ENCODE results near the gene NACC2.
"Not testable (repeated sequence)": the region's sequence is repeated elsewhere in the genome, so short reads cannot be mapped to it uniquely, and the experiment has no call there.

NACC2 gene

DNA sequence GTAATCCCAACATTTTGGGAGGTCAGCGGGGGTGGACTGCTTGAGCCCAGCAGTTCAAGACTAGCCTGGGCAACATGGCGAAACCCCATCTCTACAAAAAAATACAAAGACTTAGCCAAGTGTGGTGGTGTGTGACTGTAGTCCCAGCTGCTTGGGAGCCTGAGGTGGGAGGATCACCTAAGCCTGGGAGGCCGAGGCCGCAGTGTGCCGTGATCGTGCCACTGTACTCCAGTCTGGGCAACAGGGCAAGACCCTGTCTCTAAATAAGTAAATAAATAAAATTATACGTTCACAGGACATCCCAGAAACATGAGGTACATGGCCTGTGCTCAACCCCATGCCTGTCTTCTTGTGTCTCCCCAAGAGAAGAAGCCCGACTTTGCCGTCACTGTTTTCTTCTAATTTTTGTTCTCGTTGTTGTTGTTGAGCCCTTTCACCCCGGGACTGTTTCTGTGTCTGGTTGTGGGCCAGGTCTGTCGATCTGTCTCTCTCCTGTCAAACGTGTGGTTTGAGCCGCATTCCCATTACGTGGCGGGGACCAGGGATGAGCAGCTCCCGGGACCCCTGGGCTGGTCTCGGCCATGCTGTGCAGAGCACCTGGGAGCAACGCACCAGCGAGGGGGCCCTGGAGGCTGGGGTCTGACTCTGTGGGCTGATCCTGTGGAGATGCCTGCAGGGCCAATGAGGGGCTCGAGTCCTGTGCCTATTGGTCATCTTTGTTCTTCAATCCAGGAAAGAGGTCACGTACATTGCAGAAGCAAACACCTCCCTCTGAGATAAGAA, 32.2 kb downstream of the NACC2 start:
- Mint-ChIP-seq H3K9me3 (no peaks in the 10 kb centered on the region), H3K4me3 (no peak overlapping the region), H3K27me3 (no peaks in the 10 kb centered on the region), H3K4me1 (peaks cover 7% of the 10 kb centered on the region), H3K27ac (no peak overlapping the region), H3K36me3 (peaks cover 10% of the 10 kb centered on the region)

DNA sequence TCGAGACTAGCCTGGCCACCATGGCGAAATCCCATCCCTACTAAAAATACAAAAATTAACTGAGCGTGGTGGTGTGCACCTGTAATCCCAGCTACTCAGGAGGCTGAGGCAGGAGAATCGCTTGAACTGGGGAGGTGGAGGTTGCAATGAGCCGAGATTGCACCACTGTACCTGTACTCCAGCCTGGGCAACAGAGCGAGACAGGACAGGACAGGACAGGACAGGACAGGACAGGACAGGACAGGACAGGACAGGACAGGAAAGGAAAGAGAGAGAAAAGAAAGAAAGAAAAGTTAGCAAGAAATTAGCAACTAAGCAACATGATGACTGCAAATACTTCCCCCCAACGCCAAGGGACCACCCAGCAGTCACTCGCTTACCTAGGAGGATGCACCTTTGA, 33.2 kb downstream of the NACC2 start:
- not testable (repeated sequence) for H3K4me1 Mint-ChIP-seq, H3K4me3 Mint-ChIP-seq, H3K9me3 Mint-ChIP-seq, H3K36me3 Mint-ChIP-seq, H3K27ac Mint-ChIP-seq, H3K27me3 Mint-ChIP-seq

DNA sequence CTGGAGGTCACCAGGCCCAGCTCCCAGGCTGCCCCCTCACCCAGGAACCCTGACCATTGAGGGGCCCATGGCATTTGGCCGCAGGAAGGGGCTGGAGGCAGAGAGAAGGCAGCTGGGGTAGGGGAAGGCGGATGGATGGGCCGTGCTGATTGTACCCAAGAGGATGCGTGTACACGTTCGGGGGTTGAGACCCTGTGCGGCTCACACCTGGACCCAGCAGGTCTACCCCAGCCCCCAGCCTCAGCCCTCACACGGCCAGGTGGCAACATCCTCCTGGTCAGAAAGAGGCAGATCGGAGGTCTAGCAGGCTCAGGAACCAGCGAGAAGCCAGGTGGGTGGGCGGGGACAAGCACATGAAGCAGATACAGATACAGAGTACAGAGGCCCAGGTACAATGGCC, 33.7 kb downstream of the NACC2 start:
- H3K9me3 Mint-ChIP-seq = no peaks in the 10 kb centered on the region
- H3K4me3 Mint-ChIP-seq = no peak overlapping the region
- no peaks in the 10 kb centered on the region for H3K27me3 Mint-ChIP-seq
- H3K27ac Mint-ChIP-seq = no peak overlapping the region
- H3K36me3 Mint-ChIP-seq = peaks cover 6% of the 10 kb centered on the region
- H3K4me1 Mint-ChIP-seq = peaks cover 9% of the 10 kb centered on the region

DNA sequence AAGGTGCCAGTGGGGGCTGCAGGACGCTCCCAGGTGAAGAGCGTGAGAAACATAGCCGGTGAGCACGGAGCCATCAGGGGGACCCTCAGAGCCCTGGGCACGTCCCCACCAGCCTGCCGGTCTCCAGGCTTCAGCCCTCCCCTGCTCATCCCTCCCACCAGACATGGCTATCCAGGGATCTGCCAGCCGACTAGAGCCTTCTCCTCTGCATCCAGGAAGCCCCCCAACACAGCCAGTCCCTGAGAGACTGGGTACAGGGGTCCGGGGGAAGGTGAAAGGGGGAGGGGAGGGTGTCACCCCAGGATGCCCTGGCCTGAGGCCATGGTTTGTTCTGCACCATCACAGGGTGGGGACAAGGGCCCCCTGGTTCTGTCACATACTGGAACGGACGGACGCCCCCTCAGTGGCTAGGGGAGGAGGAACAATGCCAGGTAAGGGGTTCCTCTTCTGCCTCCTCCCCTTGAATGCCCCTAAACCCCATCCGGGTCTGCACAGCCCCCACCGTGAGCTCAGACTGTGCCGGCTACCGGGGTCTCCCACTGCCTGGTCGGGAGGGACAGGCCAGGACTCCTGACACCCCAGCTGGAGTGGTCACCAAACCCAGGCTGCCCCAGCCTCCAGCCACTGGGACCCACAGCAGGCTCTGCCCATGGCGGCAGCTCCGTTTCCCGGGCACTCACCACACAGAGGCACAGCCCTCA, 34.3 kb downstream of the NACC2 start:
- peaks cover 5% of the 10 kb centered on the region for H3K36me3 Mint-ChIP-seq
- H3K27me3 Mint-ChIP-seq = no peaks in the 10 kb centered on the region
- no peaks in the 10 kb centered on the region for H3K9me3 Mint-ChIP-seq
- H3K27ac Mint-ChIP-seq = no peak overlapping the region
- peaks cover 6% of the 10 kb centered on the region for H3K4me1 Mint-ChIP-seq
- no peak overlapping the region for H3K4me3 Mint-ChIP-seq

DNA sequence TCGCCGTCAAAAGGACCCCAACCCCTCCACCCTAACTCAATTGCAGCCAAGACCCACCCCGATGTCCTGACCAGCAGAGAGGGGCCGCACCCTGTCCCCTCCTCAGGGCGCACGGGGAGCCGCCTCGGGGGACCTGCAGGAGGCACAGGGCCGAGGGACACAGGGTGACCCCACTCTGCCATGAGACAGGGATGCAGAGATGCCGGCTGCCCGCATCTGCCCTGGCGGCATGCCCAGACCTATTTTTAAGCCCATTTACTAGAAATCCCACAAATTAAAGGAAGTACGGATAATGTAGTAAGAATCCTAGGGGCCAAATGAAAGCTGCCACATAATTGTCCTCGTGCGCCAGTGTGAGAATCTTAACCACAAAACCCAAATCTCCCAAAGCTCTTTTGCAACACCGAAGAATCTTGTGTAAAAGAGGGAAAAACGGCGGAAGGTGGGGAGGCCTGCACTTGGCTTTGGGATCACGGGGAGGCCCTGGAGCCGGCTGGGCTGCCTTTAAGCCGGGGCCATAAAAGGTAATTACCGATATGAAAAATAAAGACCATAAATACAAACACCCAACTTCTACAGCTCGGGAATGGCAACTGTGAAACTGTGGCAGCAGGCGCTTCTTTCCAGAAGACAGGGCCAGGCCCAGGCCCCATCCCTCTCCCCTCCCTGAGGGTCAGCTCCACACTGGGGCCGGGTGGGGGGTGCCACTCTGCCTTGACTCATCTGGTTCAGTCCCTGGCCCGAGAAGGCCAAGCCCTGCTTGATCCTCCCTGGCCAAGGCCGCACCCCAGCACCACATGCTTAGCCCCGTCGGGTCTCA, 35.0 kb downstream of the NACC2 start:
- Mint-ChIP-seq H3K27me3 (no peaks in the 10 kb centered on the region), H3K9me3 (no peaks in the 10 kb centered on the region), H3K27ac (no peak overlapping the region), H3K4me1 (peaks cover 11% of the 10 kb centered on the region), H3K36me3 (peaks cover 5% of the 10 kb centered on the region), H3K4me3 (no peak overlapping the region)

DNA sequence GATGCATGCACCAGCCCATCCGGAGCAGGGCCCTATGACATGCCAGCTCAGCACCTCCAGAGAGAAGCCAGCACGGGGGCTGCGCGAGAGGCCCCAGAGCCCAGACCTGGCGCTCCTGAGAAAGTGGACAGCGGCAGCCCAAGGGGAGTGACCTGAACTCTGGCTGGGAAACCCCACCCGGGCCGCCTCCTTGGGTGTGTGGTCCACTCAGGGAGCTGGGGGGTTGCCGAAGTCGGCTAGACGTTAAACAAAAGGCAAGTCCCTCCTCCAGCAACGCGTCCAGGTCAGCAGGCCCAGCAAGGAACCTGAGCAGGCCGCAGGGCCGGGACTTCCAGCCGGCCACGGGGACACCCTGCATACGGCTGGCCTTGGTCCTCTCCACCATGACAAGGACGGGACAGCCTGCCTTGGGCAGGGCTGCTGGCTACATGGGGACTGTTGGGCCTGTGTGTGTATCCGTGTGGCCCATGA, 35.7 kb downstream of the NACC2 start:
- H3K9me3 Mint-ChIP-seq = no peaks in the 10 kb centered on the region
- no peak overlapping the region for H3K27ac Mint-ChIP-seq
- H3K4me1 Mint-ChIP-seq = peaks cover 16% of the 10 kb centered on the region
- H3K36me3 Mint-ChIP-seq = peaks cover 5% of the 10 kb centered on the region
- no peak overlapping the region for H3K4me3 Mint-ChIP-seq
- H3K27me3 Mint-ChIP-seq = peaks cover 3% of the 10 kb centered on the region

DNA sequence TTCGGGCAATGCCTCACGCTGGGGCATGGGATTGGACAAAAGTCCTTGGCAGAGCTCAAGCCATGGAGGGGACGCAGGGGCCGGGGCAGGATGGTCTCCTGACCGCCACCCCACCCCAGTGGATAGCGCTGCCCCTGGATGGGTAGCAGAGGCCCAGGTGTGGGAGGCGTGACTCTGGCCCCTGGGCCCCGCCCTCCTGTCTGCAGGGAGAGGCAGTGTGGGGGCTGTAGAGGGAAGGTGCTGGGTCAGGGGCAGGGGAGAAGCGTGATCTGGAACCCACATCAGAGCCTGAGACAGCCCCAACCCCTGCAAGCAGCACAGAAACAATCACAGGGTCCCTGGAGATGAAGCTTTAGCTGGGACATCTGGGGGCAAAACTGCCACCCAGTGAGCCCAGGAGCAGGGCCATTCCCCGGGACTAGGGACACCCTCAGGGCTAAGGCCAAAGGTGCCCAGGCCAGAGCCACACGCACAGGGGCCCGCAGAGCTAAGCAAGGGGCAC, 36.2 kb downstream of the NACC2 start:
- peaks cover 5% of the 10 kb centered on the region for H3K36me3 Mint-ChIP-seq
- no peaks in the 10 kb centered on the region for H3K9me3 Mint-ChIP-seq
- H3K27me3 Mint-ChIP-seq = peaks cover 3% of the 10 kb centered on the region
- no peak overlapping the region for H3K4me3 Mint-ChIP-seq
- peaks cover 19% of the 10 kb centered on the region for H3K4me1 Mint-ChIP-seq
- H3K27ac Mint-ChIP-seq = no peak overlapping the region

DNA sequence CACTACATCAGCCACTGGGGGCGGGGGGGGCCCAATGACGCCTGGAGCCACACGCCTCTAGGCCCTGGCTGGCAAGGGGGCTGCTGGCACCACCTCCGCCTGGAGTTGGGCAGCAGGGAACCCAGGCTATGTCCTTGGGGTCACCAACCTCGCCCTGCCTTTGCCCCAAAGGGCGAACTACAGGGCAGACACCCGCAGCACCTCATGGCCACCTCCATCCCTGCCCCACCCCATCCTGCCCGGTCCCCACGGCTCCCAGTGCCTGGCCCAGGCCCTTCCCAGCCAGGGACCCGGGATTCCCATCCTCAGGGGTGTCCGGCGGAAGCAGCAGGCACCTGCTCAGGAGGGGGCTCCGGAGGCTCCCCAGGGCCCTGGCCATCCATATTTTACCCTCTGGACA, 37.0 kb downstream of the NACC2 start:
- Mint-ChIP-seq H3K4me1 (peaks cover 20% of the 10 kb centered on the region), H3K4me3 (no peak overlapping the region), H3K27me3 (peaks cover 3% of the 10 kb centered on the region), H3K9me3 (no peaks in the 10 kb centered on the region), H3K27ac (no peak overlapping the region), H3K36me3 (peaks cover 4% of the 10 kb centered on the region)

DNA sequence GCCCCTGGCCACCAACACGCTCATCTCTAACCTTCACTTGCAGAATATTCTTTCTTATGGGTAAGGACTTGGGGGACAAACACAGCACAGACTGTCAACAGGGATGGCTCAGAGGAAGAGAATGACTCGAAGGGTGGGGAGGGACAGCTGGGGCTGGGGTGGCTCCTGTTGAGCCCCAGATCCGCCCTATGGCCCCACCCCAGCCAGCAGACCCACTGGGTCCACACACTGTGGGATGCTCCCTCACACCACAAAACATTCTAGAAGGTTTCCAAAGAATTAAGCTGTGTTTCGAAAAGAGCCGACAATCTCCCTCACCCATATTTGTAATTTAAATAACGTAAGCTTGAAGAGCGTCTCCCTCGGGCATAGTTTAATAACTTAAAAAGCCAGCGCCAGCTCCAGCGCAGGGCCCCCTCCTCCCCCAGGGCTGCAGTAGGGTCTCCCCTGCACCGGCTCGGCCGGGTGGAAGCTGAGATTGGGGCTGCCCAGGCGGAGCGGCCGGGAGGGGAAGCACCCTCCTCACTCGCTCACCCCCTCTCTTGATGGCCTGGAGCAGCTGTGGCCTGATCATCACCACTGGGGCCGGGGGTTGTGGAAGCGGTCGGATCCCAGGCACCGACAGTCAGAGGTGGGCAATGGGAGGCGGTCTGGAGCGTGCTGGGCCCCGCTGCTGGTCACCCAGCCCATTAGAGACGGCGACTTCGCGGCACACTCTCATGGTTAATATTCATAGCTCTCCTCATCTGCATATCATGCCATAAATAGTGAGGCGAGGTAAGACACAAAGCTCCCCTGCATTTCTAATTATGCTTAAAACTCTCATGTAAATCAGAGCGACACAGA, 37.6 kb downstream of the NACC2 start:
- H3K9me3 Mint-ChIP-seq = no peaks in the 10 kb centered on the region
- peaks cover 2% of the 10 kb centered on the region for H3K36me3 Mint-ChIP-seq
- H3K27ac Mint-ChIP-seq = no peak overlapping the region
- peaks cover 21% of the 10 kb centered on the region for H3K4me1 Mint-ChIP-seq
- H3K4me3 Mint-ChIP-seq = no peak overlapping the region
- H3K27me3 Mint-ChIP-seq = peaks cover 3% of the 10 kb centered on the region

DNA sequence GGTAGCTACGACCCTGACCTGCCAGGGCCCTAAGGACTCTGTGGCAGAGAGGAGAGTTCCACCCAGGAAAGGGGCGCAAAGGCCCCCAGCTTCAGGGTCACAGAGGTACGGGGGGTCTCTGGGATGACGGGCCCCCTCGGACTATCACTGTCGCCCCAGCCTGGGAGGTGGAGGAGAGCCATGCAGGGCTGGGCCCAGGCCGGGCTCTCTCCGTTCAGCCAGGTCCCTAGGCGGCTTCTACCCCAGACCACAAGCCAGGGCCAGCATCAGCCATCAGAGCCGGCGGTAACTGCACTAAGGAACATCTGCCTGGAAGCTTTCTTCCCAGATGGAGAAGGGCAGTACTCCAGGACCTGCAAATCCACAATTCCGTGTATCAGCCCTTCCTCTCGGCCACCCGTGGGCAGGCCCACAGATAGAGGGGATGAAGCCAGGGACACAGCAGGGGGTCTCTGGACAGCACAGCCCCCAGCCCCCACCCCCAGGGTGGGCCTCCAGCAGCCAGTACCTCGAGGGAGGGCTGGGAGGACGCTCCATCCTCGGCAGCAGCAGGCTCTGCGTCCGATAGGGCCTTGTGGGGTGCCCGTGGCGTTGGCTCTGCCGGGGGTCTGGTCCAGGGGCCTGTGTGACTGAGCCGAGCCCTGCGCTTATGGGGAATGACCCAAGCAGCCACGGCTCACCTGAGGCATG, 38.4 kb downstream of the NACC2 start:
- Mint-ChIP-seq H3K4me3 (no peak overlapping the region), H3K27me3 (peaks cover 6% of the 10 kb centered on the region), H3K9me3 (no peaks in the 10 kb centered on the region), H3K4me1 (peaks cover 26% of the 10 kb centered on the region), H3K36me3 (peaks cover 2% of the 10 kb centered on the region), H3K27ac (no peak overlapping the region)

DNA sequence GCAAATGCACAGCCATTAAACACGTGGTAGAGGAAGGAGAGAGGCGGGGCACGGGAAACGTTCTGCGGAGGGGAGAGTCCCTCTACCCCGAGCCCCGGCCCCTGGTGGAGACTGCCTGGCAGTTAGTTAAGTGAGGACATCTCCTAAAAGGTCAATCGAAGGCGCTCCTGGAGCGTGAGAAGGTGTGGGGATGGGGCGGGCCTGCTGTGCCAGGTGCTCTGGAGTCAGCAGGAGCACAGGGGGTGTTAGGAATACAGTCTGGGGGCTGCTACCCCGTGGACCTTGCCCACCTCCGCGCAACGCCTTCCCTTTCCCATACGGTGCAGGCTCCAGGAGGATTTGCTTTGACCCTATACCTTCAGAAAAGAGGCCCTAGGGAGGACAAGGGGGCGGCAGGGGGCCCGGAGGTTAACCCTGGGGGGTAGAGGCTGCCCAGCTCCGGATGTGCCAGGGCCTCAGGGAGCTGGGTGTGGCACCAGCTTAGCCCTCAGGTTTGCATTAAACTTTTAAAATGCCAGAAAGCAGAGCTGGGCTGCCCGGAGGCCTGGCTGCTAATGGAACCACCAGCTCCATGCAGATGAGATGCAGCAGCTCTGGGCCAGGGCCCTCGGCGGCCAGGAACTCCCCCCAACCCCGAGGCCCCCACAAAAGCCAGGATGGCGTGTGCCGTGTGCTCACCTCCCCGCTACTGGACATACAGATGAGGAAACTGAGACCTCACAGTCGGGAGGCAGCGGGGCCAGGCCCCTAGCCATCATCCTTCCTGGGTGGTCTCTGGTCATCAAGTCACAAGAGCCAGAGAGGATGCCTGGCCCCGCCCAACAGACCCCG, 39.2 kb downstream of the NACC2 start:
- peaks cover 26% of the 10 kb centered on the region for H3K4me1 Mint-ChIP-seq

DNA sequence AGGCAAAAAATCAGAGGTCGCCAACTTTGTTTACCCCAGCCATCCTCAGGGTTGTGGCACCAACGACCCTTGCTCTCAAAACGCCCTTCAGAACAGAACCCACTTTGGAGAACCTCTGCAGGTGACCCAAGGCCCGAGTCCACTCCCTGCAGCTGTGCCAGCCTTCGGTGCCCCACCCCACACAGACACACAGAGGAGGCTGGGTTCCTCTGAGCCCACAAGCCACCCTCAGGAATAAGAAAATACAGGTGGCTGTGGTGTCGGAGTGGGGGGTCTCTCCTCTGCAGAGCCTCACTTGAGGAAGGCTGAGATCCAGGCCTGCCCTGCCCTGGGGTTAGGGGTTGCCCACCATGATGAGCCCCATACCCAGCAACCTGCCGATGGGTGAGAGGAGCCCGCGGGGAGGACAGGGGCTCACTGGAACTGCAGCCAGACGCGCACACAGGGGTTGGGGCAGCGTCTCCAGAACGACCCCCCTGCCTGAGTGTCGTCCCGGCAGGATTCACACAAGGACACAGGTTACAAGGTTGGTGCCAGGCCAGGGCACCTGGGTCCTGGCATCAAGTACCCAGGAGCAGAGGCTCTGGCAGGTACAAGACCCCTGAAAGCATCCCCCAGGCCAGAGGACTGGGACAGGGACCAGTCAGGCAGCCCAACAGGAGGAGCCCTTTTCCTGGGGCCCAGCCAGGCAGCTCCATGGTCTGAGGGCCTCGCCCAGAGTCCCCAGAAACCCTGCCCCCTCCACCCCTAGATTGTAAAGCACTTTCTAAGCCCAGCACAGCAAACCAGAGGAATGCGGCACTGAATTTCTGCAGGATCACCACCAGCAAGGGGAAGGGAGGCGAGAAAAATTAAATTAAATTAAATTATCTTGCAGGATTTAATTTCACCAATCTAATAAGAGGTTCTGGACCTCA, 40.0 kb downstream of the NACC2 start:
- no peak overlapping the region for H3K27ac Mint-ChIP-seq
- peaks cover 26% of the 10 kb centered on the region for H3K4me1 Mint-ChIP-seq
- H3K4me3 Mint-ChIP-seq = no peak overlapping the region
- peaks cover 6% of the 10 kb centered on the region for H3K27me3 Mint-ChIP-seq
- no peaks in the 10 kb centered on the region for H3K9me3 Mint-ChIP-seq
- H3K36me3 Mint-ChIP-seq = peaks cover 2% of the 10 kb centered on the region

More for the DNA sequence above, 39.2 kb downstream of the NACC2 start:
- H3K4me3 Mint-ChIP-seq = no peak overlapping the region
- H3K9me3 Mint-ChIP-seq = no peaks in the 10 kb centered on the region
- H3K27me3 Mint-ChIP-seq = peaks cover 6% of the 10 kb centered on the region
- peaks cover 2% of the 10 kb centered on the region for H3K36me3 Mint-ChIP-seq
- H3K27ac Mint-ChIP-seq = no peak overlapping the region

DNA sequence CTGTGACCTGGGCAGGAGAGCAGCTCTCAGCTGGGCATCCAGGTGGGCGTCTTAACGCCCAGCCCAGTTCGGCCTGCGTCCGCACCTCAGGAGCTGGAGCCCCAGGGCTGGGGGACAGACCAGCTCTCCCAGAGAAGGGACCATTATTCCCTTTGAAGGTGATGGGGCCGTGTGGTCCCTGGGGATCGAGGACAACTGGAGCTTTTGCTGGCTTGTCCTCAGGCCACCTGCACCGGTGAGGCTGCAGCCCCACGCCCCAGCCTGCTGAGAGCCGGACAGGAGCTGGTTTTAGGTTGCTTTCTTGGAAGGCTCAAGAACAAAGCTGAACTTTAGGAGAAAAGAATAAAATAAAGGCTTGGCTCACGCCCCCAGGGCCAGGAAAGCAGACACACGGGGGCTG, 40.9 kb downstream of the NACC2 start:
- Mint-ChIP-seq H3K27me3 (peaks cover 6% of the 10 kb centered on the region), H3K27ac (no peak overlapping the region), H3K4me1 (peaks cover 26% of the 10 kb centered on the region), H3K9me3 (no peaks in the 10 kb centered on the region), H3K4me3 (no peak overlapping the region), H3K36me3 (peaks cover 2% of the 10 kb centered on the region)
